GM21381 (cell line): ENCODE results near the gene PREX1.

Experiments
- ATAC-seq: cut with Tn5 transposase; IDR thresholded peaks from one replicate; pipeline ENCODE4 v1.9.1; 2021; ENCODE audit warnings: mild to moderate bottlenecking, moderate library complexity; ENCODE audit not compliant: unreplicated experiment

PREX1 gene

GRCh38 chr20:48642105-48642880 lies 185.5 kb downstream of the PREX1 start:
- ATAC-seq = no peak

GRCh38 chr20:48640871-48641270 lies 186.9 kb downstream of the PREX1 start:
- ATAC-seq = no peak

- ATAC-seq = no peak
Measured at GRCh38 chr20:48639899-48640298, 187.9 kb downstream of the PREX1 start.

- no peak for ATAC-seq
Measured at GRCh38 chr20:48638546-48638945, 189.3 kb downstream of the PREX1 start.

- no peak for ATAC-seq
Measured at GRCh38 chr20:48637461-48637860, 190.3 kb downstream of the PREX1 start.

GRCh38 chr20:48636301-48636700 lies 191.5 kb downstream of the PREX1 start:
- no peak for ATAC-seq

GRCh38 chr20:48635791-48636267 lies 192.0 kb downstream of the PREX1 start:
- ATAC-seq = no peak

GRCh38 chr20:48635361-48635760 lies 192.4 kb downstream of the PREX1 start:
- ATAC-seq = no peak

GRCh38 chr20:48634641-48635040 lies 193.2 kb downstream of the PREX1 start:
- no peak for ATAC-seq

- ATAC-seq = no peak
Measured at GRCh38 chr20:48633620-48634257, 194.1 kb downstream of the PREX1 start.

GRCh38 chr20:48632825-48633619 lies 194.8 kb downstream of the PREX1 start:
- no peak for ATAC-seq

- ATAC-seq = no peak
Measured at GRCh38 chr20:48632017-48632824, 195.6 kb downstream of the PREX1 start.

GRCh38 chr20:48631114-48632016 lies 196.4 kb downstream of the PREX1 start:
- ATAC-seq = no peak

- ATAC-seq = no peak
Measured at GRCh38 chr20:48630342-48631075, 197.3 kb downstream of the PREX1 start.

GRCh38 chr20:48629960-48630315 lies 197.9 kb downstream of the PREX1 start:
- ATAC-seq = no peak

GRCh38 chr20:48629069-48629959 lies 198.5 kb downstream of the PREX1 start:
- no peak for ATAC-seq

- no peak for ATAC-seq
Measured at GRCh38 chr20:48627737-48628128, 200.1 kb downstream of the PREX1 start.
